Activated naive CD8-positive, alpha-beta T cell treated with anti-CD3 and anti-CD28 coated beads, Interleukin-2, amount 10 ng/mL, durations not matched to agents 7 days and 5 days (primary cell): ENCODE measurements around the gene CCDC80. TPM values are rescaled to one million over a fixed set of nuclear protein-coding genes. Genes with fewer than 3 reads are reported as not detected.
"Not testable (repeated sequence)": the region's sequence is repeated elsewhere in the genome, so short reads cannot be mapped to it uniquely, and the experiment has no call there.

Source experiments
- ATAC-seq: fragments of 150-1000 bp; cut with Tn5 transposase; one replicate; pipeline ENCODE4 v1.10.0; 2021; ENCODE audit warnings: low read depth, moderate library complexity
- POLR2A ChIA-PET: fragments of 350-600 bp; sonication (Branson Sonifier 250); formaldehyde crosslinking; loops from one replicate; lab custom pipeline; 2021; ENCODE audit warnings: antibody characterized with exemption; lab: Charles Lee
- DNase-seq: peaks from one replicate; pipeline ENCODE4 v3.0.0; 2021
- H3K27ac Mint-ChIP-seq: one replicate; pipeline ENCODE4 v1.8.0; 2022; ENCODE audit warnings: mild to moderate bottlenecking, mixed read lengths
- H3K27me3 Mint-ChIP-seq: one replicate; pipeline ENCODE4 v1.8.0; 2022; ENCODE audit warnings: mild to moderate bottlenecking, moderate library complexity, mixed read lengths
- H3K36me3 Mint-ChIP-seq: one replicate; pipeline ENCODE4 v1.8.0; 2021; ENCODE audit warnings: mild to moderate bottlenecking, mixed read lengths
- H3K4me1 Mint-ChIP-seq: one replicate; pipeline ENCODE4 v1.8.0; 2021; ENCODE audit warnings: mixed read lengths
- H3K4me3 Mint-ChIP-seq: one replicate; pipeline ENCODE4 v1.8.0; 2022; ENCODE audit warnings: mild to moderate bottlenecking, moderate library complexity, mixed read lengths
- H3K9me3 Mint-ChIP-seq: one replicate; pipeline ENCODE4 v1.8.0; 2021; ENCODE audit warnings: mixed read lengths
- total RNA-seq, 2 experiments: library from RNA; stranded (reverse); gene quantifications; one replicate each; pipeline ENCODE4 v1.2.3, GENCODE V29; 2021

Gene CCDC80
- total RNA-seq, 2 experiments from 2014 or later, result not detected

DNA sequence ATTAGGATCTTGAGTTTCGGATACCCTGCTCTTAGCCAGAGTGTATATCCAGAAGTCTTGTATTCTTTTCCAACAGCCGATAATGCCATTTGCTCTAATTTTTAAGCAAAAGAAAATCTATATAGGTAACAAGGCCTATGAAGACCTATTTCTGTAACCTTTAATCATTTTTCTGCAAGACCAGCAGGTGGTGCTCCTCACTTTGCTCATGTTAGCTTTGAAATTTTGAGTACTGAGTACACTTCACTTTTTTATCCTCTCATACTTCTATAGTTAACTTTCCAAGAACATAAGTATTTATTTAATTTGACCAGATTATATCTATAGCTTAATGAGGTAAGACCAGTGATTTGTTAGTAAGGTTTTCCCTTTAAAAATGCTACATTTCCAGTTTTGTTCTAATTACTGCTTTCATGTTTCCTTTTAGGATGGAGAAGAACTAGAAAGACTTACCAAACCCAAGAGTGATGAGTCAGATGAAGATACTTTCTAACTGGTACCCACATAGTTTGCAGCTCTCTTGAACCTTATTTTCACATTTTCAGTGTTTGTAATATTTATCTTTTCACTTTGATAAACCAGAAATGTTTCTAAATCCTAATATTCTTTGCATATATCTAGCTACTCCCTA, 58.6 kb downstream of the CCDC80 start:
- no peak for DNase-seq
- Mint-ChIP-seq H3K4me1 (peaks cover 6% of the 10 kb centered on the region), H3K9me3 (no peaks in the 10 kb centered on the region), H3K4me3 (no peak overlapping the region), H3K36me3 (peaks cover 17% of the 10 kb centered on the region), H3K27ac (no peak overlapping the region), H3K27me3 (no peaks in the 10 kb centered on the region)
- ATAC-seq, result peak; percentile 39
- POLR2A ChIA-PET, result no interaction called here

- no peak overlapping the region for H3K4me3 Mint-ChIP-seq
- no peaks in the 10 kb centered on the region for H3K4me1 Mint-ChIP-seq
- POLR2A ChIA-PET, result no interaction called here
- no peaks in the 10 kb centered on the region for H3K9me3 Mint-ChIP-seq
- H3K27me3 Mint-ChIP-seq, result no peaks in the 10 kb centered on the region
- no peak overlapping the region for H3K27ac Mint-ChIP-seq
- DNase-seq (no peak), ATAC-seq (no peak)
- H3K36me3 Mint-ChIP-seq, result peaks cover 7% of the 10 kb centered on the region
Measured at GRCh38 chr3:112579697-112580096, 61.2 kb downstream of the CCDC80 start.

DNA sequence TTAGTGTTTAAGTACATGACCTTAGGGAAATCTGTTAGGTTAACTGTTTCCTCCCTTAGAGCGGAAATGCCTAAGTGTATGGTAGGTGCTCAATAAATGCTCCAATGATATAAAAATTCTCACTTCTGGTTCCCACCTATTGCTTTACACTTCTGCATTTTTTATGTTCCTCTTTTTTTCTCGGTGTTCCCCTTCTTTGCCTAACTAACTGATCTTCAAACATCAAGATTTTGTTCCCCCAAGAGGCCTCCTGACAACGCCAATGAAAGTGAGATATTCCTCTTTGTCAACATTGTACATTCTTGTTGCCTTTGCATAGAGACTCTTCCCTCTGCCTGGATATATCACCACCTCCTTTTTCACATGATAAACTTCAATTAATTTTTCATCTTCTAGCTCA, 61.7 kb downstream of the CCDC80 start:
- POLR2A ChIA-PET, result no interaction called here
- ATAC-seq, result no peak

DNA sequence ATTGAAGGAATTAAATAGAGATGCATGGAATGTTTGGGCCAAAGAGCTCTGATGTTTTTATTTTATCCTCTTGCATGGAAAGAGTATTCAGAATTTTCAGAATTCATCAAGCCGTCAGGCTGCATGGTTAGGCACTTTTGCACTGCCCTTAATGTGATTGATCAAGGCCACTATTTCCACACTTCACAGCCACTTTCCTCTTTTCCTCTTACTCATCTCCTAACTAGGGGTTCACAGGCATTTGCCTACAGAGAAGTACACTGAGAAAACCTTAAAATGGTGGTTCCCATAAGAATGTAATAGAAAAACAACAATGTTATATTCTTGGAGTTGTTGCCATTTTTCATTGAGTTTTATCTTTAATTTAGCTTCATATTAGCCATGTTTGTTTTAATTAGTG, 68.2 kb downstream of the CCDC80 start:
- Mint-ChIP-seq H3K27me3 (no peaks in the 10 kb centered on the region), H3K27ac (no peak overlapping the region), H3K9me3 (no peaks in the 10 kb centered on the region), H3K4me3 (no peak overlapping the region), H3K36me3 (peaks cover 23% of the 10 kb centered on the region), H3K4me1 (peaks cover 4% of the 10 kb centered on the region)
- POLR2A ChIA-PET, result no interaction called here
- DNase-seq (no peak), ATAC-seq (no peak)

More for the DNA sequence above, 61.7 kb downstream of the CCDC80 start:
- Mint-ChIP-seq H3K27ac (no peak overlapping the region), H3K4me3 (no peak overlapping the region), H3K4me1 (no peaks in the 10 kb centered on the region), H3K36me3 (peaks cover 6% of the 10 kb centered on the region), H3K27me3 (no peaks in the 10 kb centered on the region), H3K9me3 (no peaks in the 10 kb centered on the region)
- DNase-seq, result no peak

- H3K36me3 Mint-ChIP-seq, result peaks cover 23% of the 10 kb centered on the region
- H3K27ac Mint-ChIP-seq, result no peak overlapping the region
- H3K4me3 Mint-ChIP-seq, result peak overlapping the region; percentile 22
- DNase-seq, result no peak
- no peaks in the 10 kb centered on the region for H3K9me3 Mint-ChIP-seq
- no peak for ATAC-seq
- peaks cover 4% of the 10 kb centered on the region for H3K4me1 Mint-ChIP-seq
- POLR2A ChIA-PET, result no interaction called here
- no peaks in the 10 kb centered on the region for H3K27me3 Mint-ChIP-seq
Measured at GRCh38 chr3:112569265-112569664, 71.7 kb downstream of the CCDC80 start.

GRCh38 chr3:112568642-112569041, 72.3 kb downstream of the CCDC80 start:
- H3K27me3 Mint-ChIP-seq, result no peaks in the 10 kb centered on the region
- no peak overlapping the region for H3K27ac Mint-ChIP-seq
- H3K36me3 Mint-ChIP-seq, result peaks cover 23% of the 10 kb centered on the region
- ATAC-seq (no peak), DNase-seq (no peak)
- POLR2A ChIA-PET, result interaction anchor here (0.9 kb wide), 1 partner anchor 422 kb away, joined by 3 read pairs; the partner anchor contains the start of gene GTPBP8
- no peaks in the 10 kb centered on the region for H3K9me3 Mint-ChIP-seq
- H3K4me1 Mint-ChIP-seq, result peaks cover 4% of the 10 kb centered on the region
- H3K4me3 Mint-ChIP-seq, result no peak overlapping the region

GRCh38 chr3:112564940-112565305, 76.0 kb downstream of the CCDC80 start:
- Mint-ChIP-seq H3K36me3 (peaks cover 12% of the 10 kb centered on the region), H3K4me1 (peaks cover 12% of the 10 kb centered on the region), H3K27ac (no peak overlapping the region), H3K9me3 (no peaks in the 10 kb centered on the region), H3K4me3 (no peak overlapping the region), H3K27me3 (no peaks in the 10 kb centered on the region)
- POLR2A ChIA-PET, result no interaction called here
- DNase-seq, result no peak
- no peak for ATAC-seq

GRCh38 chr3:112564247-112564939, 76.5 kb downstream of the CCDC80 start:
- peaks cover 16% of the 10 kb centered on the region for H3K4me1 Mint-ChIP-seq
- POLR2A ChIA-PET, H3K27me3 Mint-ChIP-seq, H3K27ac Mint-ChIP-seq, ATAC-seq, H3K4me3 Mint-ChIP-seq, DNase-seq, H3K9me3 Mint-ChIP-seq, H3K36me3 Mint-ChIP-seq: not testable (repeated sequence)

DNA sequence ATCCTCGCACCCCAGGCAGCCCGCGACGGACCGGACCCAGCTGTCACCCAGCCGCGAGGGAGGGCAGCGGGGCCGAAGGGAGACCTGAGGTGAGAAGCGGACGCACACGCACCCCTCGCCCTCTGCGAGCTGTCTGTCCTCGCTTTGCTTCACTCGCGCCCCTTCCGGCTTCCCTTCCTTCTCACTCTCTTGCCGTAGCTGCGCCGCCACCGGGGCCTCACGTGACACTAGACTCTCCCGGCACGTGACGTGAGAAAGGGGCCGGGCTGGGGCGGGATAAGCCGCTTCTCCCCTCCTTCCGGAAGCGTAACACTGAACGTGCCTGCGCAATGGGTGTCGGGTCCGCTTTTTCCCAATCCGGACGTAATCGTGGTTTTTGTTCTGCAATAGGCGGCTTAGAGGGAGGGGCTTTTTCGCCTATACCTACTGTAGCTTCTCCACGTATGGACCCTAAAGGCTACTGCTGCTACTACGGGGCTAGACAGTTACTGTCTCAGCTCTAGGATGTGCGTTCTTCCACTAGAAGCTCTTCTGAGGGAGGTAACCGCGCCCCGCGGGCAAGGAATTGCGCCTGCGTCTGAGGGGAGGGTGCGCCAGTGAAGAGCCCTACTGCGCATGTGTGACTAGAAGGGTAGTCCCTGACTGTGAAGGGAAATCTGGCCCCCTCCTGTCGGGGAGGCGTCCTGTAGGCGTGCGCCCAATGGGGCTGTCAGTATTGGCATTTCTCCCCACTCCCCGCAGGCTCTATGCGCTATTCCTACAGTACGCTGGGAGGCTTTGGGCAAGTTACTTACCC, 79.0 kb downstream of the CCDC80 start, which contains the start of the genes ATG3 and SLC35A5:
ATG3 (minus strand) TSS at position 229 of the 796 bp plus-strand sequence. CDS start 434 bp downstream, outside the sequence.
SLC35A5 (plus strand) TSS at position 312 of the 796 bp plus-strand sequence. CDS start 1,359 bp downstream, outside the sequence.
- no peaks in the 10 kb centered on the region for H3K27me3 Mint-ChIP-seq
- POLR2A ChIA-PET, result interaction anchor here (0.5 to 1.3 kb wide), 11 partner anchors 17 to 583 kb away, joined by 3 to 5 read pairs (median 3); partner anchors contain the start of genes ABHD10, BTLA, CD200 and GTPBP8
- peak; percentile 98 for DNase-seq
- H3K27ac Mint-ChIP-seq, result peak within 1 kb of the TSS; percentile 95
- ATAC-seq, result peak; percentile 83
- H3K4me1 Mint-ChIP-seq, result peaks cover 21% of the 10 kb centered on the region
- H3K4me3 Mint-ChIP-seq, result peak within 1 kb of the TSS; percentile 97
- H3K9me3 Mint-ChIP-seq, result no peaks in the 10 kb centered on the region
- H3K36me3 Mint-ChIP-seq, result peaks cover 8% of the 10 kb centered on the region

- Mint-ChIP-seq H3K9me3 (no peaks in the 10 kb centered on the region), H3K4me3 (peak overlapping the region; percentile 97), H3K36me3 (peaks cover 10% of the 10 kb centered on the region), H3K4me1 (peaks cover 22% of the 10 kb centered on the region), H3K27ac (peak overlapping the region; percentile 95), H3K27me3 (no peaks in the 10 kb centered on the region)
- peak; percentile 53 for ATAC-seq
- POLR2A ChIA-PET, result interaction anchor here (0.6 to 1.3 kb wide), 7 partner anchors 16 to 582 kb away, joined by 3 to 5 read pairs (median 3); partner anchors contain the start of genes ABHD10 and CD200
- no peak for DNase-seq
Measured at GRCh38 chr3:112561484-112561733, 79.5 kb downstream of the CCDC80 start.

- H3K27me3 Mint-ChIP-seq, result no peaks in the 10 kb centered on the region
- H3K9me3 Mint-ChIP-seq, result no peaks in the 10 kb centered on the region
- POLR2A ChIA-PET, result interaction anchor here (1.0 to 1.3 kb wide), 4 partner anchors 16 to 582 kb away, joined by 3 to 4 read pairs (median 3); partner anchors contain the start of genes ABHD10 and CD200
- DNase-seq (peak; percentile 75), ATAC-seq (peak; percentile 37)
- H3K36me3 Mint-ChIP-seq, result peaks cover 9% of the 10 kb centered on the region
- H3K4me3 Mint-ChIP-seq, result peak overlapping the region; percentile 97
- H3K27ac Mint-ChIP-seq, result peak overlapping the region; percentile 95
- peaks cover 24% of the 10 kb centered on the region for H3K4me1 Mint-ChIP-seq
Measured at GRCh38 chr3:112560721-112561483, 80.0 kb downstream of the CCDC80 start.

GRCh38 chr3:112560307-112560706, 80.6 kb downstream of the CCDC80 start:
- Mint-ChIP-seq H3K9me3 (no peaks in the 10 kb centered on the region), H3K4me3 (peak overlapping the region; percentile 97), H3K36me3 (peaks cover 11% of the 10 kb centered on the region), H3K4me1 (peaks cover 30% of the 10 kb centered on the region), H3K27ac (peak overlapping the region; percentile 95), H3K27me3 (no peaks in the 10 kb centered on the region)
- DNase-seq, result no peak
- ATAC-seq, result no peak
- POLR2A ChIA-PET, result interaction anchor here (1.0 kb wide), 1 partner anchor 227 kb away, joined by 3 read pairs; the partner anchor contains the start of gene CD200
